Ascending aorta (tissue), 2 donors: ENCODE measurements around the gene UNC5C. TPM values are rescaled to one million over a fixed set of nuclear protein-coding genes. Genes with fewer than 3 reads are reported as not detected.

Experiments used
- DNase-seq, 2 donors: peaks; one replicate each; pipeline ENCODE4 v3.0.0-alpha.2; 2019; ENCODE audit warnings: low spot score in 2 of 2
- H3K27ac ChIP-seq, 2 donors: fragments of 200-600 bp; sonication (generic); one replicate each; pipeline ENCODE4 v1.5.1; 2016 to 2017; ENCODE audit warnings: mild to moderate bottlenecking in 1 of 2
- H3K27me3 ChIP-seq: fragments of 200-600 bp; sonication (generic); one replicate; pipeline ENCODE4 v1.5.1; 2017
- H3K36me3 ChIP-seq, 2 donors: fragments of 200-600 bp; sonication (generic); one replicate each; pipeline ENCODE4 v1.5.1; 2016
- H3K4me1 ChIP-seq, 2 donors: fragments of 200-600 bp; sonication (generic); one replicate each; pipeline ENCODE4 v1.5.1; 2016 to 2017; ENCODE audit warnings: mild to moderate bottlenecking in 1 of 2
- H3K4me3 ChIP-seq, 2 donors: fragments of 200-600 bp; sonication (generic); one replicate each; pipeline ENCODE4 v1.5.1; 2016 to 2017; ENCODE audit warnings: mild to moderate bottlenecking in 1 of 2
- H3K9me3 ChIP-seq, 2 donors: fragments of 200-600 bp; sonication (generic); one replicate each; pipeline ENCODE4 v1.5.1; 2016
- intact Hi-C: fragments of 100-400 bp; cut with DNase I; formaldehyde crosslinking; loops from one replicate; pipeline ENCODE4 v1.15.1; 2023
- total RNA-seq: library from RNA; depleted of rRNA; stranded (reverse); fragments of >200 nt; gene quantifications from one replicate; pipeline ENCODE4 v1.1.0, GENCODE V29; 2016
- TF ChIP-seq, protein P1 (sequence below), 3 experiments: fragments of 200-600 bp in 2 of 3; fragments of 450-650 bp in 1 of 3; sonication (generic) in 2 of 3; IDR thresholded peaks; one replicate each; pipeline ENCODE4 v1.5.1; 2016 to 2019; ENCODE audit warnings: antibody characterized with exemption in 3 of 3, mild to moderate bottlenecking in 1 of 3, moderate library complexity in 1 of 3

The UNC5C gene
- total RNA-seq, 1 donor from 2014 or later, result 13.3 TPM

DNA sequence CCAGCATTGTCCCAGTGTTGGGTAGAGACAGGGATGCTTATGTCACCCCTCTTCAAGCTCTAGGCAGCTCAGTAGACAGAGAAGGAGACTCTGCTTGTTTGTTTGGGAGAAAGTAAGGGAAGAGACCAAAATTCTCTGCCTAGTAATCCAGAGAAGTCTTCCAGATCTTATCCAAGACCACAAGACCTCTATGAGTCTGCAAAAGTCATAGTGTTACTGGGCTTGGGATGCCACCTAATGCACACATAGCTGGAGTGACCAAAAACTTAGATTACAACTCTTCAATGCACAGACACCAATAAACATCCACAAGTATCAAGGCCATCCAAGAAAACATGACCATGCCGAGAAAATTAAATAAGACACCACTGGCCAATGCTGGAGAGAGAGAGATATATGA is 205.5 kb downstream of the UNC5C start:
- H3K36me3 ChIP-seq, result no peaks in the 10 kb centered on the region
- no peak for DNase-seq
- no peak overlapping the region for H3K4me3 ChIP-seq
- intact Hi-C loops, result no loop called here
- peaks cover 0 to 12% of the 10 kb centered on the region in 2 donors for H3K9me3 ChIP-seq
- no peaks in the 10 kb centered on the region for H3K27me3 ChIP-seq
- H3K27ac ChIP-seq, result no peak overlapping the region
- TF ChIP-seq, protein P1, sequence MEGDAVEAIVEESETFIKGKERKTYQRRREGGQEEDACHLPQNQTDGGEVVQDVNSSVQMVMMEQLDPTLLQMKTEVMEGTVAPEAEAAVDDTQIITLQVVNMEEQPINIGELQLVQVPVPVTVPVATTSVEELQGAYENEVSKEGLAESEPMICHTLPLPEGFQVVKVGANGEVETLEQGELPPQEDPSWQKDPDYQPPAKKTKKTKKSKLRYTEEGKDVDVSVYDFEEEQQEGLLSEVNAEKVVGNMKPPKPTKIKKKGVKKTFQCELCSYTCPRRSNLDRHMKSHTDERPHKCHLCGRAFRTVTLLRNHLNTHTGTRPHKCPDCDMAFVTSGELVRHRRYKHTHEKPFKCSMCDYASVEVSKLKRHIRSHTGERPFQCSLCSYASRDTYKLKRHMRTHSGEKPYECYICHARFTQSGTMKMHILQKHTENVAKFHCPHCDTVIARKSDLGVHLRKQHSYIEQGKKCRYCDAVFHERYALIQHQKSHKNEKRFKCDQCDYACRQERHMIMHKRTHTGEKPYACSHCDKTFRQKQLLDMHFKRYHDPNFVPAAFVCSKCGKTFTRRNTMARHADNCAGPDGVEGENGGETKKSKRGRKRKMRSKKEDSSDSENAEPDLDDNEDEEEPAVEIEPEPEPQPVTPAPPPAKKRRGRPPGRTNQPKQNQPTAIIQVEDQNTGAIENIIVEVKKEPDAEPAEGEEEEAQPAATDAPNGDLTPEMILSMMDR (IDR thresholded peaks at IDR 0.05), result no peak
- no peaks in the 10 kb centered on the region for H3K4me1 ChIP-seq

DNA sequence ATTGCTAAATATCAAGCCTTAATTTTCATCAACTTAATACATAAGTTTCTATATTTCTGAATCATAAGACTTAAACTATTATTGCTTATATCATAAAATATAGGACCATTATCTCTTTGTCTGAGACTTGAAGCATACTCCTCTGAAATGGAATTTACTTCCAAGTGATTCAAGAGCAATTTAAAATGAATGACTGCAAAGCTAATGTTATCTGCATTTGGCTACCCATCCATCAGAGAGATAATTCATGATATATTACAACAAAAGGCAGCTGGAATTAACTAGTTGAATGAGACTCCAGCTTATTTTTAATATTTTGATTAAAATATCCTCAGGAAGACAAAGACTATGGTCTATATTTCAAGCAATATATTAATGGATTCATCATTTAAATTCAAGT is 208.6 kb downstream of the UNC5C start:
- intact Hi-C loops, result no loop called here
- TF ChIP-seq, protein P1 (IDR thresholded peaks at IDR 0.05), result no peak

DNA sequence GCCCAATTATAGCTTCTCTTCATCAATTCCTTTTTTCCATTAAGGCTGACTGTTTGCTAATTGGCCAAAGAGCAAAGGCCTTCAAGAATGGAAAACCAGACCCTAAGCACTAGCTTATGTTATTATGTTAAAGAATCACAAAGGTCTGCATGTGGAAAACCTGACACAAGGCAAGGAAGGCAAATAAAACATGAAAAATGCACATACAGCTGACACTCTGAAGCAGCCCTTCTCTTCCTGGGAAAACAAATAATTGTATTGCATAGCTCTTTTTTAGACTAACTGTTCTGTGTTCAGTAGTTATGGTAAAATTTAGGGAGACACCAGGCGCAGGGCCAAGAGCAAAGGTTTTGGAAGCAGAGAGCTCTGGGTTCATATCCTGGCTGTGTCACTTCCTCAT is 223.1 kb downstream of the UNC5C start:
- TF ChIP-seq, protein P1 (IDR thresholded peaks at IDR 0.05), result no peak
- DNase-seq, result no peak
- H3K4me1 ChIP-seq, result no peaks in the 10 kb centered on the region
- no peak overlapping the region for H3K4me3 ChIP-seq
- no peaks in the 10 kb centered on the region for H3K27me3 ChIP-seq
- H3K27ac ChIP-seq, result no peak overlapping the region
- H3K9me3 ChIP-seq, result no peaks in the 10 kb centered on the region
- intact Hi-C loops, result no loop called here
- H3K36me3 ChIP-seq, result no peaks in the 10 kb centered on the region

More for the DNA sequence above, 208.6 kb downstream of the UNC5C start:
- Histone ChIP-seq H3K4me3 (no peak overlapping the region), H3K36me3 (no peaks in the 10 kb centered on the region), H3K4me1 (no peaks in the 10 kb centered on the region), H3K9me3 (no peaks in the 10 kb centered on the region), H3K27ac (no peak overlapping the region), H3K27me3 (no peaks in the 10 kb centered on the region)
- no peak for DNase-seq

DNA sequence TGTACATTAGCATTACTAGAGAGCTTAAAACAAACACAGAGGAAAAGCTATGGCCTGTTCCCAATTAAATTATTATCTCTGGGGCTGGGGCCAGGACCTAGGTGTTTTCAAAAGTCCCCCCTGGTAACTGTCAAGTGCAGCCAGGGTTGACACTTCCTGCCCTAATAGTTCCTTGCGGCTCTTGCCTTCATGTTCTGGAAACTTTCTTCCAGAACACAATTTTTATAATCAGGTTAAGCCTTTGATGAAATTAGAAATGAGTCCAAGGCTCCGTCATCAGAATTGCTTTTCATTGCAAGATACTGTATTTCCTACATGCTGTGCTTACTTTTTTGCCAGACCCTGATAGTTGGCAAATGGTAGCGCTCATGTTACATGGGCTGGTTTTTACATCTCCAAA is 229.6 kb downstream of the UNC5C start:
- no peaks in the 10 kb centered on the region for H3K9me3 ChIP-seq
- H3K27me3 ChIP-seq, result no peaks in the 10 kb centered on the region
- H3K36me3 ChIP-seq, result no peaks in the 10 kb centered on the region
- intact Hi-C loops, result no loop called here
- DNase-seq, result no peak
- H3K4me3 ChIP-seq, result no peak overlapping the region
- H3K4me1 ChIP-seq, result peaks cover 0 to 3% of the 10 kb centered on the region in 2 donors
- H3K27ac ChIP-seq, result peak overlapping the region in 1 of 2 donors; percentile 3
- TF ChIP-seq, protein P1 (IDR thresholded peaks at IDR 0.05), result no peak

DNA sequence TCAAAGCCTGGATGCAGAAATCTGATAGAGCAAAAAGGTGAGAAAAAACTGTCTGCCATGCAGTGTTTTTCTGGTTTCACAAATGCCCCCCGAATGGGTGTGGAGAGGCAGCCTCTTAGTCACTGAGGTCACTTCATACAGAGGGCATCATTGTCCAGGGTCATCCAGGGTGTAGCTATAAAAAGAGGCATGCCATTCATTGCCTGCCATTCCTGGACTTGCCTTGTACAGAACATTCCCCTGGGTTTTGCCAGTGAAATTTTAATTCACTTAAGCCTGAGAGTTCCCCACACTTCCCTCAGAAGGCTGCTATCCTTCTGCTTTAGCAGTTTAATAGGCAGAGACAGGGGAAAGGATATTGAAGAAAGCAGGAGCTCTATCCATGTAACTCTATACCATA is 230.3 kb downstream of the UNC5C start:
- H3K9me3 ChIP-seq, result no peaks in the 10 kb centered on the region
- no peaks in the 10 kb centered on the region for H3K27me3 ChIP-seq
- intact Hi-C loops, result no loop called here
- no peak overlapping the region for H3K27ac ChIP-seq
- no peak for DNase-seq
- H3K4me1 ChIP-seq, result peaks cover 0 to 3% of the 10 kb centered on the region in 2 donors
- TF ChIP-seq, protein P1 (IDR thresholded peaks at IDR 0.05), result no peak
- H3K4me3 ChIP-seq, result no peak overlapping the region
- no peaks in the 10 kb centered on the region for H3K36me3 ChIP-seq

DNA sequence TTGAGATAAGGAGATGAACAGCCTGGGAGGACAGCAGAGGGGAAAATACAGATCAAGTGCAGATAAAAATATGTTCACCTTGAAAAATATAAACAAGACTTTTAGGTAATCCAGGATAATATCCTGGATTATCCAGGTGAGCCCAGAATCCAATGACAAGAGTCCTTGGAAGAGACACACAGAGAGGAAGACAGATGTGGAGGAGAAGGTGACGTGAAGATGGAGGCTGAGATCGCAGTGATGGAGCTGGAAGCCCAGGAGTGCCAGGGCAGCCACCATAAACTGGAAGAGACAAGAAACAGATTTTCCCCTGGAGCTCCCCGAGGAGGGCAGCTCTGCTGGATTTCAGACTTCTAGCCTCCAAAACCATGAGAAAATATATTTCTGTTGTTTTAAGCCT is 230.7 kb downstream of the UNC5C start:
- Histone ChIP-seq H3K27ac (no peak overlapping the region), H3K36me3 (no peaks in the 10 kb centered on the region), H3K27me3 (no peaks in the 10 kb centered on the region), H3K4me3 (no peak overlapping the region), H3K9me3 (no peaks in the 10 kb centered on the region), H3K4me1 (peaks cover 0 to 3% of the 10 kb centered on the region in 2 donors)
- TF ChIP-seq, protein P1 (IDR thresholded peaks at IDR 0.05), result no peak
- intact Hi-C loops, result no loop called here
- DNase-seq, result no peak
